Transverse colon (tissue), 4 donors: ENCODE measurements around the gene ZBTB20. TPM values are rescaled to one million over a fixed set of nuclear protein-coding genes. Genes with fewer than 3 reads are reported as not detected.
"Not testable (repeated sequence)": the region's sequence is repeated elsewhere in the genome, so short reads cannot be mapped to it uniquely, and the experiment has no call there.

Experiments used
- DNase-seq: peaks from one replicate; pipeline ENCODE4 v3.0.0-alpha.2; 2019
- H3K27ac ChIP-seq, 4 donors: fragments of 200-600 bp; sonication (generic); 2 replicates each; pipeline ENCODE4 v1.5.1; 2016 to 2018; ENCODE audit warnings: inconsistent platforms in 4 of 4
- H3K27me3 ChIP-seq: fragments of 200-600 bp; sonication (generic); 2 replicates; pipeline ENCODE4 v1.5.1; 2017; ENCODE audit warnings: inconsistent platforms
- H3K36me3 ChIP-seq, 4 donors: fragments of 200-600 bp; sonication (generic); 2 replicates each; pipeline ENCODE4 v1.5.1; 2017 to 2019; ENCODE audit warnings: inconsistent platforms in 4 of 4
- H3K4me1 ChIP-seq, 4 donors: fragments of 200-600 bp; sonication (generic); 2 replicates each; pipeline ENCODE4 v1.5.1; 2017 to 2020; ENCODE audit warnings: inconsistent platforms in 4 of 4
- H3K4me3 ChIP-seq, 4 donors: fragments of 200-600 bp; sonication (generic); 1 replicate in 1 of 4; 2 replicates in 3 of 4; pipeline versions ENCODE4 v1.5.1 to v1.6.1; 2017 to 2019; ENCODE audit warnings: inconsistent platforms in 4 of 4
- H3K9me3 ChIP-seq, 2 donors: fragments of 200-600 bp; sonication (generic); 2 replicates each; pipeline ENCODE4 v1.5.1; 2017 to 2019; ENCODE audit warnings: inconsistent platforms in 2 of 2
- CTCF ChIP-seq, 5 experiments: fragments of 200-600 bp in 3 of 5; fragments of 450-650 bp in 2 of 5; sonication (generic) in 3 of 5; IDR thresholded peaks; 1 replicate in 2 of 5; 2 replicates in 3 of 5; pipeline ENCODE4 v1.5.1; 2016 to 2017; ENCODE audit warnings: antibody characterized with exemption in 5 of 5, inconsistent platforms in 3 of 5, mild to moderate bottlenecking in 2 of 5, moderate library complexity in 1 of 5
- EP300 ChIP-seq: sonication (generic); formaldehyde crosslinking; IDR thresholded peaks from one replicate; pipeline ENCODE4 v1.6.1; 2017; ENCODE audit warnings: antibody characterized with exemption, low read depth
- POLR2A ChIP-seq: fragments of 450-650 bp; IDR thresholded peaks from one replicate; pipeline ENCODE4 v1.6.1; 2016; ENCODE audit warnings: antibody characterized with exemption, mild to moderate bottlenecking, moderate library complexity
- POLR2AphosphoS5 ChIP-seq, 3 donors: sonication (generic); formaldehyde crosslinking; IDR thresholded peaks; one replicate each; pipeline ENCODE4 v1.6.1; 2016; ENCODE audit warnings: antibody characterized with exemption in 3 of 3
- WGBS, 2 donors: methylation state at CpG; one replicate each; pipeline ENCODE4 v1.1.5; 2018; ENCODE audit warnings: low coverage in 1 of 2; 5-methylcytosine and 5-hydroxymethylcytosine counted together
- in situ Hi-C, 4 donors: fragments of 200-750 bp; cut with MboI; loops; one replicate each; pipeline versions ENCODE4 v1.15.0 to v1.15.1; 2017; ENCODE audit warnings: low sequenced_read_pairs in 3 of 4, low pct_ligation_motif_present in 1 of 4, low pct_unique_long_range_greater_than_20kb in 1 of 4
- intact Hi-C: fragments of 100-400 bp; cut with DNase I; formaldehyde crosslinking; loops from one replicate; pipeline ENCODE4 v1.15.1; 2023; ENCODE audit warnings: low total_unique reads
- total RNA-seq, 4 donors: library from RNA; depleted of rRNA; stranded (reverse); fragments of >200 nt; gene quantifications; one replicate each; pipeline ENCODE4 v1.1.0, GENCODE V29; 2016

The ZBTB20 gene
- total RNA-seq, 4 donors from 2014 or later = 44.6 to 50.5 (median 46.4) TPM

- no peak overlapping the region for H3K4me3 ChIP-seq
- TF ChIP-seq EP300 (no peak), POLR2AphosphoS5 (IDR thresholded peaks at IDR 0.05) (no peak), POLR2A (no peak), CTCF (IDR thresholded peaks at IDR 0.05) (no peak)
- 64 to 71% methylated on average over 2 to 6 of the region's 6 CpGs for WGBS, 2 donors
- intact Hi-C loops = no loop called here
- H3K9me3 ChIP-seq = peaks cover 0 to 6% of the 10 kb centered on the region in 2 donors
- H3K27ac ChIP-seq = no peak overlapping the region
- no peaks in the 10 kb centered on the region for H3K27me3 ChIP-seq
- H3K36me3 ChIP-seq = no peaks in the 10 kb centered on the region
- in situ Hi-C loops = no loop called here
- no peaks in the 10 kb centered on the region for H3K4me1 ChIP-seq
- no peak for DNase-seq
Observed at GRCh38 chr3:115186351-115187148, 39.5 kb upstream of the ZBTB20 start.

GRCh38 chr3:115184859-115185572, 37.9 kb upstream of the ZBTB20 start:
- H3K36me3 ChIP-seq, H3K27ac ChIP-seq, H3K4me3 ChIP-seq, H3K4me1 ChIP-seq, in situ Hi-C loops, H3K27me3 ChIP-seq, DNase-seq, intact Hi-C loops, H3K9me3 ChIP-seq: not testable (repeated sequence)
- 96% methylated on average over 25 of the region's 32 CpGs; no CpG with 5 or more reads in 1 of the 2 donors for WGBS, 2 donors

GRCh38 chr3:115178930-115179329, 31.8 kb upstream of the ZBTB20 start:
- WGBS, 2 donors = 51% methylated on average over 7 of the region's 10 CpGs; no CpG with 5 or more reads in 1 of the 2 donors
- intact Hi-C loops, in situ Hi-C loops, H3K9me3 ChIP-seq, H3K4me1 ChIP-seq, DNase-seq, H3K4me3 ChIP-seq, H3K27me3 ChIP-seq, H3K27ac ChIP-seq, H3K36me3 ChIP-seq: not testable (repeated sequence)

- in situ Hi-C loops = no loop called here
- no peak overlapping the region for H3K4me3 ChIP-seq
- 46 to 69% methylated on average over 2 of the region's 2 CpGs for WGBS, 2 donors
- H3K27me3 ChIP-seq = no peaks in the 10 kb centered on the region
- TF ChIP-seq CTCF (IDR thresholded peaks at IDR 0.05) (peak; percentile 18 to 37 (median 31)), EP300 (no peak), POLR2AphosphoS5 (IDR thresholded peaks at IDR 0.05) (no peak), POLR2A (no peak)
- no peaks in the 10 kb centered on the region for H3K9me3 ChIP-seq
- H3K36me3 ChIP-seq = no peaks in the 10 kb centered on the region
- H3K4me1 ChIP-seq = no peaks in the 10 kb centered on the region
- H3K27ac ChIP-seq = no peak overlapping the region
- DNase-seq = no peak
- intact Hi-C loops = no loop called here
Observed at GRCh38 chr3:115169808-115170207, 22.7 kb upstream of the ZBTB20 start.

GRCh38 chr3:115165701-115166100, 18.6 kb upstream of the ZBTB20 start:
- intact Hi-C loops (no loop called here), in situ Hi-C loops (no loop called here)
- WGBS, 2 donors = 60 to 80% methylated on average over 1 to 3 of the region's 3 CpGs
- TF ChIP-seq CTCF (IDR thresholded peaks at IDR 0.05) (no peak), EP300 (no peak), POLR2AphosphoS5 (IDR thresholded peaks at IDR 0.05) (no peak), POLR2A (no peak)
- Histone ChIP-seq H3K27ac (no peak overlapping the region), H3K27me3 (no peaks in the 10 kb centered on the region), H3K4me3 (no peak overlapping the region), H3K36me3 (no peaks in the 10 kb centered on the region), H3K9me3 (no peaks in the 10 kb centered on the region), H3K4me1 (no peaks in the 10 kb centered on the region)
- no peak for DNase-seq
